Measurements from ENCODE around the gene PHF14. TPM values are rescaled to one million over a fixed set of nuclear protein-coding genes. Genes with fewer than 3 reads are reported as not detected.

PHF14 gene
- total and polyA plus RNA-seq, 2 donors (not counting 3 experiments of a cell fraction or from before 2014, with no cell fraction given), result 8.8 to 43.4 TPM

DNA sequence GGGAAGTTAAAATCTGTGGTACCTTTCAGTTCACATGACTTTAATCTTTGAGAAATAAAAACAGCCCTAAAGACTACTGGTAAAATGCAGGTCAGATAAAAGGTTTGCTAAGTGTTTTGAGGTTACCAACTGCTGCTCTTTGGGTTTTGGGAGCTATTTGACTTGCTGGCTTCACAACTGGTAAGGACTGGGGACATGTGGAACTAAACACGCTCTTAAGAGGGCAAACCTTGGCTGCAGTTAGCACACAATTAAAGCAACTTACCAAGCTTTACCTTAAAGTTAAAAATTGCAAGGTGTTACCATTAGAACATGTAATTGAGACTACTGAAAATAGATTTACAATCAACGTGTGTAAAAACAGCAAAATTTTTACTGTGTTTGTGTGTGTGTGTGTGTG lies 220.2 kb downstream of the PHF14 start:
- H3K4me3 ChIP-seq (replicated peaks in 1 of 3; ENCODE audit: insufficient read depth in 1 of 3, low read depth in 1 of 3, low read length in 3 of 3), result no peak overlapping the region
- dilution Hi-C loops (cut with MboI; ENCODE audit: extremely low pct_ligation_motif_present, low sequenced_read_pairs), result no loop called here
- H3K4me1 ChIP-seq (ENCODE audit: control insufficient read depth, extremely low read depth, insufficient read depth, low read length), result no peaks in the 10 kb centered on the region
- no peaks in the 10 kb centered on the region for H4K20me1 ChIP-seq (replicated peaks; ENCODE audit: control insufficient read depth, extremely low read depth, insufficient read depth, low read length)
- DNase-seq (ENCODE audit: low read depth, low spot score) (no peak), FAIRE-seq (no peak)
- ChIA-PET POLR2A (no interaction called here), CTCF (interaction anchor here (1.1 kb wide), 1 partner anchor 18 kb away, joined by 4 read pairs; no protein-coding TSS in a partner anchor)
- H2AFZ ChIP-seq (ENCODE audit: low read depth, low read length), result no peak overlapping the region
- H3K9me1 ChIP-seq (replicated peaks; ENCODE audit: control insufficient read depth, extremely low read depth, insufficient read depth, low read length), result no peaks in the 10 kb centered on the region
- no peak overlapping the region for H3K9ac ChIP-seq (replicated peaks; ENCODE audit: extremely low read depth, insufficient read depth, low read length)
- no peak overlapping the region for H3K4me2 ChIP-seq (ENCODE audit: insufficient read depth, low read length)
- no peaks in the 10 kb centered on the region for H3K79me2 ChIP-seq (ENCODE audit: control insufficient read depth, insufficient read depth, low read length)
- H3K27me3 ChIP-seq (ENCODE audit: control insufficient read depth in 2 of 2, insufficient read depth in 2 of 2, low read length in 2 of 2), result peaks cover 6 to 19% of the 10 kb centered on the region in 2 experiments
- intact Hi-C loops (cut with micrococcal nuclease), result no loop called here
- BruUV-seq (replicated peaks), result no TSS peak
- H3K36me3 ChIP-seq (ENCODE audit: control insufficient read depth in 2 of 2, extremely low read depth in 1 of 2, insufficient read depth in 2 of 2, low read length in 2 of 2), result no peaks in the 10 kb centered on the region
- TF ChIP-seq POLR2AphosphoS5 (IDR thresholded peaks at IDR 0.05; ENCODE audit: insufficient read depth, low read depth, low read length), result no peak
- no peak for TF ChIP-seq EZH2 (IDR thresholded peaks at IDR 0.05; ENCODE audit: borderline replicate concordance, low read depth, low read length, severe bottlenecking)
- TF ChIP-seq, protein P1, sequence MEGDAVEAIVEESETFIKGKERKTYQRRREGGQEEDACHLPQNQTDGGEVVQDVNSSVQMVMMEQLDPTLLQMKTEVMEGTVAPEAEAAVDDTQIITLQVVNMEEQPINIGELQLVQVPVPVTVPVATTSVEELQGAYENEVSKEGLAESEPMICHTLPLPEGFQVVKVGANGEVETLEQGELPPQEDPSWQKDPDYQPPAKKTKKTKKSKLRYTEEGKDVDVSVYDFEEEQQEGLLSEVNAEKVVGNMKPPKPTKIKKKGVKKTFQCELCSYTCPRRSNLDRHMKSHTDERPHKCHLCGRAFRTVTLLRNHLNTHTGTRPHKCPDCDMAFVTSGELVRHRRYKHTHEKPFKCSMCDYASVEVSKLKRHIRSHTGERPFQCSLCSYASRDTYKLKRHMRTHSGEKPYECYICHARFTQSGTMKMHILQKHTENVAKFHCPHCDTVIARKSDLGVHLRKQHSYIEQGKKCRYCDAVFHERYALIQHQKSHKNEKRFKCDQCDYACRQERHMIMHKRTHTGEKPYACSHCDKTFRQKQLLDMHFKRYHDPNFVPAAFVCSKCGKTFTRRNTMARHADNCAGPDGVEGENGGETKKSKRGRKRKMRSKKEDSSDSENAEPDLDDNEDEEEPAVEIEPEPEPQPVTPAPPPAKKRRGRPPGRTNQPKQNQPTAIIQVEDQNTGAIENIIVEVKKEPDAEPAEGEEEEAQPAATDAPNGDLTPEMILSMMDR (IDR thresholded peaks at IDR 0.05; ENCODE audit: extremely low read depth in 1 of 2, insufficient read depth in 1 of 2, low read depth in 1 of 2, low read length in 2 of 2), result no peak
- TF ChIP-seq FOS (IDR thresholded peaks at IDR 0.05; ENCODE audit: borderline replicate concordance, insufficient read depth, low read length), result no peak
- no peak for TF ChIP-seq MYC (IDR thresholded peaks at IDR 0.05; ENCODE audit: low read depth, low read length)
- TF ChIP-seq GATA2 (IDR thresholded peaks at IDR 0.05; ENCODE audit: insufficient read depth, insufficient read length, low read depth, low read length), result no peak
- TF ChIP-seq JUN (IDR thresholded peaks at IDR 0.05; ENCODE audit: borderline replicate concordance, insufficient read depth, insufficient read length, low read depth), result no peak
- no peak for TF ChIP-seq POLR2A (IDR thresholded peaks at IDR 0.05; ENCODE audit: low read depth, low read length)
- TF ChIP-seq, protein P2, sequence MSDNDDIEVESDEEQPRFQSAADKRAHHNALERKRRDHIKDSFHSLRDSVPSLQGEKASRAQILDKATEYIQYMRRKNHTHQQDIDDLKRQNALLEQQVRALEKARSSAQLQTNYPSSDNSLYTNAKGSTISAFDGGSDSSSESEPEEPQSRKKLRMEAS (IDR thresholded peaks at IDR 0.05; ENCODE audit: insufficient read depth, insufficient read length), result no peak
- H3K9me3 ChIP-seq (replicated peaks; ENCODE audit: control insufficient read depth, insufficient read depth, low read length), result no peaks in the 10 kb centered on the region
- H3K27ac ChIP-seq (ENCODE audit: insufficient read depth, low read depth, low read length), result no peak overlapping the region
